Suprapubic skin (tissue), 3 donors: ENCODE measurements around the gene KLF15.

Experiments used
- CTCF ChIP-seq, 2 donors: fragments of 200-600 bp in 1 of 2; fragments of 450-650 bp in 1 of 2; sonication (generic) in 1 of 2; IDR thresholded peaks; one replicate each; pipeline ENCODE4 v1.5.1; 2016 to 2019; ENCODE audit warnings: antibody characterized with exemption in 2 of 2, mild to moderate bottlenecking in 1 of 2, moderate library complexity in 1 of 2
- EP300 ChIP-seq: sonication (generic); formaldehyde crosslinking; IDR thresholded peaks from one replicate; pipeline ENCODE4 v1.6.1; 2017; ENCODE audit warnings: antibody characterized with exemption
- POLR2A ChIP-seq, 2 donors: fragments of 450-650 bp; IDR thresholded peaks; one replicate each; pipeline ENCODE4 v1.6.1; 2017; ENCODE audit warnings: antibody characterized with exemption in 2 of 2, mild to moderate bottlenecking in 2 of 2, moderate library complexity in 2 of 2

- TF ChIP-seq CTCF (IDR thresholded peaks at IDR 0.05) (no peak), EP300 (no peak), POLR2A (IDR thresholded peaks at IDR 0.05) (no peak)
These were observed 27.1 kb downstream of the KLF15 start for GRCh38 chr3:126329927-126330725.
